Activated CD8-positive, alpha-beta memory T cell treated with anti-CD3 and anti-CD28 coated beads for 1 hour (primary cell): ENCODE results near the gene PIGL.
"Not testable (repeated sequence)": the region's sequence is repeated elsewhere in the genome, so short reads cannot be mapped to it uniquely, and the experiment has no call there.

Experiments
- DNase-seq, 2 donors: peaks; one replicate each; pipeline ENCODE4 v3.0.0-alpha.2; 2020; ENCODE audit warnings: low read depth in 1 of 2; ENCODE audit errors: extremely low read depth in 1 of 2

The PIGL gene

GRCh38 chr17:16216341-16217001 is 539 bp upstream of the PIGL start:
- not testable (repeated sequence) for DNase-seq

GRCh38 chr17:16222406-16222805 is 5.4 kb downstream of the PIGL start:
- DNase-seq = no peak

- DNase-seq = not testable (repeated sequence)
Observed at GRCh38 chr17:16229912-16230561, 13.0 kb downstream of the PIGL start.

GRCh38 chr17:16232391-16232790 is 15.4 kb downstream of the PIGL start:
- DNase-seq = no peak

GRCh38 chr17:16239931-16240330 is 22.9 kb downstream of the PIGL start:
- no peak for DNase-seq

GRCh38 chr17:16241906-16242399 is 24.9 kb downstream of the PIGL start:
- DNase-seq = no peak

- no peak for DNase-seq
Observed at GRCh38 chr17:16243385-16243784, 26.4 kb downstream of the PIGL start.

GRCh38 chr17:16243801-16244567 is 27.0 kb downstream of the PIGL start:
- DNase-seq = no peak

- no peak for DNase-seq
Observed at GRCh38 chr17:16247586-16247984, 30.6 kb downstream of the PIGL start.

GRCh38 chr17:16250635-16251034 is 33.6 kb downstream of the PIGL start:
- DNase-seq = no peak

GRCh38 chr17:16251043-16251442 is 34.0 kb downstream of the PIGL start:
- DNase-seq = no peak

- no peak for DNase-seq
Observed at GRCh38 chr17:16251556-16251955, 34.5 kb downstream of the PIGL start.

- DNase-seq = no peak
Observed at GRCh38 chr17:16254773-16255400, 37.9 kb downstream of the PIGL start.

GRCh38 chr17:16255481-16255921 is 38.5 kb downstream of the PIGL start:
- DNase-seq = no peak

GRCh38 chr17:16258901-16259300 is 41.9 kb downstream of the PIGL start:
- no peak for DNase-seq

GRCh38 chr17:16259926-16260325 is 42.9 kb downstream of the PIGL start:
- DNase-seq = no peak

GRCh38 chr17:16261049-16261448 is 44.0 kb downstream of the PIGL start:
- no peak for DNase-seq

GRCh38 chr17:16262201-16262600 is 45.2 kb downstream of the PIGL start:
- no peak for DNase-seq

GRCh38 chr17:16267174-16267573 is 50.2 kb downstream of the PIGL start:
- no peak for DNase-seq

GRCh38 chr17:16269658-16270057 is 52.6 kb downstream of the PIGL start:
- no peak for DNase-seq

GRCh38 chr17:16272111-16272840 is 55.3 kb downstream of the PIGL start:
- no peak for DNase-seq
